HG03097 (cell line): ENCODE data around the gene NOP9.
"Not testable (repeated sequence)": the region's sequence is repeated elsewhere in the genome, so short reads cannot be mapped to it uniquely, and the experiment has no call there.

Experiments
- ATAC-seq: cut with Tn5 transposase; IDR thresholded peaks from one replicate; pipeline ENCODE4 v1.9.1; 2021; ENCODE audit not compliant: unreplicated experiment, low FRiP score

Gene NOP9

DNA sequence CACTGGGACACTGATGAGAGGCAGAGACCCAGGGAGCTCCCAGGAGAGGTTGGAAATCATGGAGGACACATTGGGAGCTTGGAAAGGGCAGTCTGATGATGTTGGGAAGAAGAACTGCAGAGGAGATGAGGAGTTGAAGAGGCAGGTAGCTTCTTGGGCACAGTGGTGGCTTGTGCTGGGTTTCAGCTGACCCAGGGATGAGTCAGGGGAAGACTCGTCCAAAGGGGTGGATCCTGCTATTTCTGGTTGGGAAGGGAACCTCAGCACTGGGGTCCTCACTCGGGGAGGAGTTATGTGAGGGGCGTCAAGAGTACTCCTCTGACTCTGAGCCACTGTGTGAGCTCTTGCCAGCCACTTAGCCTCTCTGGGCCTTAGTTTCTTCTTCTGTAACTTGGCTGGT is 23.7 kb downstream of the NOP9 start:
- ATAC-seq, result no peak

GRCh38 chr14:24324024-24324423 is 24.4 kb downstream of the NOP9 start:
- ATAC-seq, result no peak

DNA sequence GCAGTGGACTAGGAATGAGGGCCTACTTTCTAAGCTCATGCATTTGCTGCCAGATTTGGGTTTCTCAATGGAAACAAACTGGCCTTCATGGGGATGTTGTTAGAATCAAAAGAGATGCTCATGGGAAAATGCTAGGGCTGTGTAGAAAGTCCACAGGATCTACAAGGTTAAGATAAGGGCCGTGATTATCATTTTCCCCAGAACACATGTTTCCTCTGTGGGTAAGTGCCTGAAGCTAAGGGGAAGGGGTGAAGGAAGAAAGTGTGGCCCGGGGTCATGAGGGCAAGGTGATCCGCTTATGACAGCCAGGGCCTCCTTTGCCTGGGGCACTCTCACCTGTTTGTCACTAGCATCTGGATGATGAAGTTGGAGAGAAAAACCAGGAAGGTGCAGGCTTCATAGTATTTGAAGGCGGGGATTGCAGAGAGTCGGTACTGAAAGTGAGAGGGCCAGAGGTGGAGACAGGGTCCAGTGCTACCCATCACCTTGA is 25.4 kb downstream of the NOP9 start:
- no peak for ATAC-seq

DNA sequence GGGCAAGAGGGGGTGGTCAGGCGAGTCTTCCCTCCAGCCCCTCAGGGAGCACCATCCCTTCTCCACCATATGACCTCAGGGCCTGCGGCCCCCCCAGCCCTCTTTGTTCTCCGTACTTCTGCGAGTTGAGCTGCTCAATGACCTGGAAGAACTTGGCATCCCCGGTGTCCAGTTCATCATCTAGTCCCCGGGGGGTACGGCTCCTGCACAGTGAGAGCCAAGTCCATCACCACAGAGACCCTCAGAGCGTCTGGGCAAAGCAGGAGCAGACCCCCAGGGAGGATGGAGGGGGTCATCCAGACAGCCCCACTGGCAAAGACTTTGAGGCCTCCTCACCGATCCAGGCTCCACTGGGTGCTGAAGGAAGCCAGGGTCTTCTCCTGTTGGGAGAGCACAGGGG is 26.3 kb downstream of the NOP9 start:
- ATAC-seq, result no peak

GRCh38 chr14:24327303-24327702 is 27.7 kb downstream of the NOP9 start:
- no peak for ATAC-seq

GRCh38 chr14:24327914-24328313 is 28.3 kb downstream of the NOP9 start:
- ATAC-seq, result not testable (repeated sequence)

DNA sequence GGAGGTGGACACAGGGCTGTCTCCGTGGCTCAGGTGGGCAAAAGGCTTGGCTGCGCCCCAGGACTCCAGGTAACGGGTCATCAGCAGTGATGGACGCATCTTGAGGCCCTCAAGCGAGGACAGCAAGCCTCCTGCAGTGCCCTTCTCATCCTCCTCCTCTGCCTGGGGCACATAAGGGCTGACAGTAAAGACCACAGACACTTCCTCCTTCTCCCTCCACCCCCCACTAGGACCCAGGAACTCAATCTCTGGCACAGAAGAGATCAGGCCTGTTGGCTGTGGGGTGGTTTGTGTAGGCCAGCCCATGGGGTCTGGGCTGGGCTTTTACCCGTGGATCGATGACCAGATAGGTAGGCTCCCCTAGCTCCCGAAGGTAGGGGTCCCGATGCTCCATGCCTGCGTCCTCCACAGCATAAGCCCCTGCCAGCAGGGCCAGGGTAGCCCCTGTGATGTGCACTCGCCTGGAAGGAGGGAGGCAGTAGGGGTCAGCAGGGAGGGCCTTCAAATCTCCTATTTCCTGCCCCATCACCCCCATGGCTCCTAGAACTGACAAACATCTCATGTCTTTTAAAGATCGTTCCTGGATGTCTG is 29.5 kb downstream of the NOP9 start:
- ATAC-seq, result no peak

GRCh38 chr14:24329736-24330135 is 30.1 kb downstream of the NOP9 start:
- ATAC-seq, result no peak

GRCh38 chr14:24330973-24331674 is 31.5 kb downstream of the NOP9 start:
- no peak for ATAC-seq

DNA sequence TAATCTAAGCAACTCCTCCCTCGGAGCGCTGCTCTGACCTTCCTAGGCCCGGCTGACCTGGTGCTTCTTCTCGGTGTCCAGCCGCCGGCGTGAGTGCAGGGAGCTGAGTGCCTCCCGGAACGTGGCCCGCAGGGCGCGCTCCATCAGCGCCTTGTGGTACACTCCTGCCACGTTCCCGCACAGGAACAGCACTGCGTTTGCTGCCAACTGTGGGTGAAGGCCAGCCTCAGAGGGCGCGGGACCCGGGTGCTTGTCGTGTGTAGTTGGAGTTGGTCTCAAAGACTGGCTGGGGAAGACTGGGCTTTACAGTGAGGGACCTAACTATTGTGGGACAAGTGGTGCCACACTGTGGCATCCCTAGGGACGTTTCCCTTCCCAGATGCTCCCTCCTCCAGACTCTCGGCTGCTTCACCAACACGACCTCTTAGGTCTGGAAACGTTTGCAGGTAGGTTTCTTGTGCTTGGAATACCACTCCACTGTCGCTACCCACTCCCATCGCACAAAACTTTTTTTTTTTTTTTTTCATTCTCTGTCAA is 32.1 kb downstream of the NOP9 start:
- peak; percentile 3 for ATAC-seq

GRCh38 chr14:24332268-24332993 is 32.8 kb downstream of the NOP9 start:
- ATAC-seq, result peak; percentile 70

- no peak for ATAC-seq
Observed at GRCh38 chr14:24334431-24335291, 35.0 kb downstream of the NOP9 start, which contains the start of gene ADCY4. TSS of gene ADCY4 (minus strand) at chr14:24335071. CDS start at chr14:24334652, 419 bp downstream.

- no peak for ATAC-seq
Observed at GRCh38 chr14:24335461-24336171, 36.0 kb downstream of the NOP9 start.

- no peak for ATAC-seq
Observed at GRCh38 chr14:24337144-24337823, 37.6 kb downstream of the NOP9 start.

DNA sequence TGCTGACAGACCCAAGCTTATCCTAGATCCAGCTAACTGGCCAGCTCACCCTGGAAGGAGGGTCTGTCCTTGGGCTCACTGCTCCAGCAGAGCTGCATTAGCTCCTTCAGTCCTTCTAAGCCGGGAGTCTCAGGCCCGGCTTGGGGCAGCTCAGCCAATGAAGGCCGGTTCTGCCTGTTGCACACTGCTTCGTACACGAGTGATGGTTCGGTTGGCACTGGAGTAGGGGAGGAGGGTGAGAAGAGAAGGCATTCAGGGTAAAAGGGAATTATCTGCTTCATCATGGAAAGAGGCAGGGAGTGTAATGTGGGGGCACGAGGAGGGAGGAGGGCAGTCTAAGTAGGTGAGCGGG is 38.1 kb downstream of the NOP9 start:
- no peak for ATAC-seq

- no peak for ATAC-seq
Observed at GRCh38 chr14:24338843-24339242, 39.2 kb downstream of the NOP9 start.

DNA sequence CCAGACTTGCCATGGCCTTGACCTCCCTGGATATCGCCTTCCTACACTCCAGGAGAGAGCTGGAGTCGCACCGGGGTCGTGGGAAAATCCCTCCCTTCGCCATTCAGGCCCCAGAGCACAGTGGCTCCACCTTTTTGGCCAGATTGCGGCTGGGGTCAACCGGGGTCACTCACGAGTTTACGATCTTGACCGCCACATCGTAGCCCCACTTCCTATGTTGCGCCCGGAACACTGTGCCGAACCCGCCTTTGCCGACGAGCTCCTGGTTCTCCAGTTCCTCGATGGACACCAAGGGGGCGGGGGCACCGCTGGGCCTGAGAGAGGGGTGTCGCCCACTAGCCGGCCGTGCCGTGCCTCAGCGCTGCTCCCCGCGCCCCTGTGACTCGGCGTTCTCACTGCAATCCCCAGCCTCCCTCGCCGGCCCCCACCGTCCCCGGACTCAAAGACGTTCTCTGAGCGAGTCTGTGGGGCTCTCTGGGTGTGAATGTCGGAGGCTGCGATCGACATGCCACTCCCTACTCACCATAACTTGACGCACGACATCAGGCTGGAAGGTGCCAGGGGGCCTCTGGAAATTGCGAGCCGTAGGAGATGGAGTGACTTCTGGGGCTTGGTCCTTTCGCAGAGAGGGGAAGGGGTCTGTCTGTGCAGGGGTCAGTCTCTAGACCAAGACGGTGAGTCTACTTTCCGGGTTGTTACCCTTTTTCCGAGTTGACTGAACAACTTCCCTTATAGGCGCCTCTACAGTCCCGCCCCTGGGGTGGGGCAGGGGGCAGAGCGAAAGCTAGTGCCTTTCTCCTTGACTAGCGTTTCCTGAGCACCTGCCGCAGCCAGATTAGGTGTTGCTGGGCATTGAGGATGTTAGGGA is 39.9 kb downstream of the NOP9 start, which contains the start of gene RIPK3:
TSS of gene RIPK3 (minus strand) at position 708 of the 868 bp plus-strand sequence. CDS start at position 543, 165 bp downstream.
- no peak for ATAC-seq

GRCh38 chr14:24340606-24341005 is 41.0 kb downstream of the NOP9 start:
- no peak for ATAC-seq
